Loucy (cell line): Measurements from ENCODE around the gene CTSE.

Source experiments
- EZH2phosphoT487 ChIP-seq: fragments of 200-600 bp; IDR thresholded peaks from 2 replicates; pipeline ENCODE4 v1.6.1; 2018; ENCODE audit warnings: antibody characterized with exemption, mild to moderate bottlenecking, moderate library complexity, borderline replicate concordance
- TF ChIP-seq, protein P1 (sequence below): fragments of 200-600 bp; sonication (generic); conservative IDR thresholded peaks from 2 replicates; pipeline ENCODE4 v1.5.1; 2014; ENCODE audit warnings: mild to moderate bottlenecking, antibody characterized with exemption, low read length

DNA sequence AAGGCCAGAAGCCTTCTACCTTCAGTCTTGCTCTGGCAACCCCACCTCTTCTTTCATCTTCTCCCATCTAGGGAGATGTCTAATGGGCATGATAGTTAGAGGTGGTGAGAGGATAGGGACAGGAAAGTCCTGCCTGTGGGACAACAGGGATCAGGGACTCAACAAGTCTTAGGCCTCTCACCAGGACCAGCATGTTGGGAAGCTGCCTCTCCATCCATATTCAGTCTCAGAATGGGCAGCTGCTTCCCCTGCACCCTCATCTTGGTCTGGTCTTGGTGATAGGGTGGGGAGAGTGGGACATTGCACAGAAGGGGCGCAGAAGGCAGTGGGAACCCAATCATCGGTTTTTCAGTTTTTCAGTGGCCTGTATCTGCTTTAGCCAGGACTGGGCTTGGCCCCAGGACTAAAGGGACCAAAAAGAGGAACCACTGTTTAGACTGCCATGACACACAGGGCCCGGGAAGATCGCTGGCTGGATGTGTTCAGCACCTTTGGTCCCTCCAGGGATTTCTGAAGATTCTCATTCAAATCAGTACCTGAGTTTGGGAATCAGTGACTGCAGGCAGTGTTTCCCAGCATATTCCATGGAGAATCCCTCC is 42.0 kb upstream of the CTSE start:
- no peak for TF ChIP-seq EZH2phosphoT487
- TF ChIP-seq, protein P1, sequence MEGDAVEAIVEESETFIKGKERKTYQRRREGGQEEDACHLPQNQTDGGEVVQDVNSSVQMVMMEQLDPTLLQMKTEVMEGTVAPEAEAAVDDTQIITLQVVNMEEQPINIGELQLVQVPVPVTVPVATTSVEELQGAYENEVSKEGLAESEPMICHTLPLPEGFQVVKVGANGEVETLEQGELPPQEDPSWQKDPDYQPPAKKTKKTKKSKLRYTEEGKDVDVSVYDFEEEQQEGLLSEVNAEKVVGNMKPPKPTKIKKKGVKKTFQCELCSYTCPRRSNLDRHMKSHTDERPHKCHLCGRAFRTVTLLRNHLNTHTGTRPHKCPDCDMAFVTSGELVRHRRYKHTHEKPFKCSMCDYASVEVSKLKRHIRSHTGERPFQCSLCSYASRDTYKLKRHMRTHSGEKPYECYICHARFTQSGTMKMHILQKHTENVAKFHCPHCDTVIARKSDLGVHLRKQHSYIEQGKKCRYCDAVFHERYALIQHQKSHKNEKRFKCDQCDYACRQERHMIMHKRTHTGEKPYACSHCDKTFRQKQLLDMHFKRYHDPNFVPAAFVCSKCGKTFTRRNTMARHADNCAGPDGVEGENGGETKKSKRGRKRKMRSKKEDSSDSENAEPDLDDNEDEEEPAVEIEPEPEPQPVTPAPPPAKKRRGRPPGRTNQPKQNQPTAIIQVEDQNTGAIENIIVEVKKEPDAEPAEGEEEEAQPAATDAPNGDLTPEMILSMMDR, result no peak
